DOHH2 (cell line): ENCODE data around the gene ZNF136.

Experiments used
- H3F3A ChIP-seq: fragments of 200-600 bp; sonication (generic), shearing (Covaris generic); 2 replicates; pipeline ENCODE4 v1.6.0; 2016; ENCODE audit warnings: antibody characterized with exemption, mild to moderate bottlenecking; ENCODE audit not compliant: control insufficient read depth, insufficient read depth
- H3K27ac ChIP-seq: fragments of 200-600 bp; sonication (generic); 2 replicates; pipeline ENCODE4 v1.5.1; 2014; ENCODE audit warnings: low read depth, mild to moderate bottlenecking, low read length, moderate library complexity
- H3K27me3 ChIP-seq: fragments of 200-600 bp; sonication (generic); 2 replicates; pipeline ENCODE4 v1.6.1; 2014; ENCODE audit warnings: mild to moderate bottlenecking, low read length, mixed read lengths; ENCODE audit not compliant: control insufficient read depth
- H3K36me3 ChIP-seq: fragments of 200-600 bp; sonication (generic); 2 replicates; pipeline ENCODE4 v1.6.1; 2014; ENCODE audit warnings: mild to moderate bottlenecking, low read length, moderate library complexity, mixed read lengths; ENCODE audit not compliant: control insufficient read depth
- H3K4me1 ChIP-seq: fragments of 200-600 bp; sonication (generic); 2 replicates; pipeline ENCODE4 v1.6.1; 2014; ENCODE audit warnings: mild to moderate bottlenecking, low read length, mixed read lengths; ENCODE audit not compliant: control insufficient read depth
- H3K4me2 ChIP-seq: fragments of 200-600 bp; sonication (generic); 2 replicates; pipeline ENCODE4 v1.6.0; 2014; ENCODE audit warnings: mild to moderate bottlenecking, low read length, moderate library complexity
- H3K4me3 ChIP-seq: fragments of 200-600 bp; sonication (generic); 2 replicates; pipeline ENCODE4 v1.5.1; 2014; ENCODE audit warnings: mild to moderate bottlenecking, low read length, mixed read lengths
- H3K79me2 ChIP-seq: fragments of 200-600 bp; sonication (generic); 2 replicates; pipeline ENCODE4 v1.6.1; 2014; ENCODE audit warnings: mild to moderate bottlenecking, low read length, mixed read lengths; ENCODE audit not compliant: control insufficient read depth
- H3K9me2 ChIP-seq: fragments of 200-600 bp; sonication (generic); replicated peaks from 2 replicates; pipeline ENCODE4 v1.6.1; 2014; ENCODE audit warnings: mild to moderate bottlenecking, low read length, mixed read lengths; ENCODE audit not compliant: control insufficient read depth
- H3K9me3 ChIP-seq: fragments of 200-600 bp; sonication (generic); 2 replicates; pipeline ENCODE4 v1.6.1; 2014; ENCODE audit warnings: antibody characterized with exemption, low read length, mixed read lengths; ENCODE audit not compliant: control insufficient read depth, insufficient read depth
- H4K20me1 ChIP-seq: fragments of 200-600 bp; sonication (generic); 2 replicates; pipeline ENCODE4 v1.6.0; 2014; ENCODE audit warnings: low read depth, mild to moderate bottlenecking, antibody characterized with exemption, low read length, moderate library complexity; ENCODE audit not compliant: control insufficient read depth, insufficient read depth
- EZH2phosphoT487 ChIP-seq: fragments of 200-600 bp; sonication (generic); IDR thresholded peaks from 2 replicates; pipeline ENCODE4 v1.6.1; 2017; ENCODE audit warnings: borderline replicate concordance, mild to moderate bottlenecking, antibody characterized with exemption, low read length, moderate library complexity, mixed read lengths
- TF ChIP-seq, protein P1 (sequence below): fragments of 200-600 bp; sonication (generic); IDR thresholded peaks from one replicate; pipeline ENCODE4 v1.5.1; 2014; ENCODE audit warnings: antibody characterized with exemption, mild to moderate bottlenecking, low read depth, low read length; ENCODE audit not compliant: poor library complexity, severe bottlenecking

Gene ZNF136

DNA sequence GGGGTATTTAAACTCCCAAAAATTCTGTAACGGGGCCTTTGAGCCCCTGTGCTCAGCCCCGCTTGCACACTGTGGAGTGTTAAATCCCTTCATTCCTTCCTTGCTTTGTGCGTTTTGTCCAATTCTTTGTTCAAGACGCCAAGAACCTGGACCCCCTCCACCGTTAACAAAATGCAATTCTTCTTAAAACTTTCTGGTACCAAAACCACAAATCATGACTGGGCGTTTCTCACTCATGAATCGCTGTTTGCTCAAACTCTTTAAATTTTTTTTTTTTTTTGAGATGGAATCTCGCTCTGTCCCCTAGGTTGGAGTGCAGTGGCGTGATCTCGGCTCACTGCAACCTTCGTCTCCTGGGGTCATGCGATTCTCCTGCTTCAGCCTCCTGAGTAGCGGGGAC, 23.6 kb upstream of the ZNF136 start:
- Histone ChIP-seq H3K36me3 (peaks cover 15% of the 10 kb centered on the region), H4K20me1 (no peaks in the 10 kb centered on the region), H3K27me3 (no peaks in the 10 kb centered on the region), H3K27ac (no peak overlapping the region), H3K4me2 (peak overlapping the region; percentile 95), H3F3A (no peaks in the 10 kb centered on the region), H3K9me3 (no peaks in the 10 kb centered on the region), H3K9me2 (no peaks in the 10 kb centered on the region), H3K79me2 (peaks cover 20% of the 10 kb centered on the region), H3K4me1 (peaks cover 21% of the 10 kb centered on the region), H3K4me3 (peak overlapping the region; percentile 92)
- TF ChIP-seq, protein P1, sequence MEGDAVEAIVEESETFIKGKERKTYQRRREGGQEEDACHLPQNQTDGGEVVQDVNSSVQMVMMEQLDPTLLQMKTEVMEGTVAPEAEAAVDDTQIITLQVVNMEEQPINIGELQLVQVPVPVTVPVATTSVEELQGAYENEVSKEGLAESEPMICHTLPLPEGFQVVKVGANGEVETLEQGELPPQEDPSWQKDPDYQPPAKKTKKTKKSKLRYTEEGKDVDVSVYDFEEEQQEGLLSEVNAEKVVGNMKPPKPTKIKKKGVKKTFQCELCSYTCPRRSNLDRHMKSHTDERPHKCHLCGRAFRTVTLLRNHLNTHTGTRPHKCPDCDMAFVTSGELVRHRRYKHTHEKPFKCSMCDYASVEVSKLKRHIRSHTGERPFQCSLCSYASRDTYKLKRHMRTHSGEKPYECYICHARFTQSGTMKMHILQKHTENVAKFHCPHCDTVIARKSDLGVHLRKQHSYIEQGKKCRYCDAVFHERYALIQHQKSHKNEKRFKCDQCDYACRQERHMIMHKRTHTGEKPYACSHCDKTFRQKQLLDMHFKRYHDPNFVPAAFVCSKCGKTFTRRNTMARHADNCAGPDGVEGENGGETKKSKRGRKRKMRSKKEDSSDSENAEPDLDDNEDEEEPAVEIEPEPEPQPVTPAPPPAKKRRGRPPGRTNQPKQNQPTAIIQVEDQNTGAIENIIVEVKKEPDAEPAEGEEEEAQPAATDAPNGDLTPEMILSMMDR, result no peak
- TF ChIP-seq EZH2phosphoT487, result no peak

DNA sequence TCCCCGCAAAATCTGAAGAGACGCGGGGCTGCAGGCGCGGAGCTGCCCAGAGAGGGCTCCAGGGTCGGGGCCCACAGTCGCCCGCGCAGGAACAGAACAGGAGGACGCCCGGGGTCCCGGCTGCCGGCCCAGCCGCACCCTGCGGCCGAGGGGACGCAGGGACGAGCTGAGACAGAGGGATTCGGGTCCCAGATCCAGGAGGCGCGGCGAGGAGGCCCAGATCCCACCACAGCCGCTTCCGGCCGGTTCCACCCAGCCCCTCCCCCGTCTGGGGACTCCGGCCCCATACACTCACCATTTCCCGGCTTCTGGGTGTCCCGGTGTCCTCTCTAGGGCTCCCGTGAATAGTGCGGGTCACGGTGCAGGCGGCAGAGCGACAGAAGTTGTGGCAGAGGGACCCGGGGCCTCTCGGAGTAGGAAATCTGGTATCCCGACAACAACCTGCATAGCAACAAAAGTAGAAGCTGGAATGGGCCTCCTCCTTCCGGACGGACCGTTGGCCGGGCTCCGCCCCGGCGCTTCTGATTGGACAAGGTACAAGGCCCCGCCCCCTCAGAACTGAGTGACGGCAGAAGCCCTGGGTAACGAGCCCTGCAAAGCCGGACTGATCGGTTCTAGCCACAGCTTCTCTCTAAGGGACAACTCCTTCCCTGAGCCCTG, 22.9 kb upstream of the ZNF136 start, which contains the start of gene ZNF20:
Gene ZNF20, minus strand, starts transcription at position 466 of the 660 bp plus-strand sequence. Its CDS starts 168 bp downstream, at position 298.
- Histone ChIP-seq H3K4me3 (peak within 1 kb of the TSS; percentile 92), H3K9me2 (no peaks in the 10 kb centered on the region), H3K9me3 (no peaks in the 10 kb centered on the region), H3K27ac (peak within 1 kb of the TSS; percentile 27; the same call in 1 of the 2 replicates), H3K4me1 (peaks cover 21% of the 10 kb centered on the region), H3K27me3 (no peaks in the 10 kb centered on the region), H3F3A (no peaks in the 10 kb centered on the region), H3K36me3 (peaks cover 10% of the 10 kb centered on the region), H3K4me2 (peak within 1 kb of the TSS; percentile 95), H4K20me1 (no peaks in the 10 kb centered on the region), H3K79me2 (peaks cover 20% of the 10 kb centered on the region)
- TF ChIP-seq EZH2phosphoT487, result no peak
- TF ChIP-seq, protein P1, result no peak

DNA sequence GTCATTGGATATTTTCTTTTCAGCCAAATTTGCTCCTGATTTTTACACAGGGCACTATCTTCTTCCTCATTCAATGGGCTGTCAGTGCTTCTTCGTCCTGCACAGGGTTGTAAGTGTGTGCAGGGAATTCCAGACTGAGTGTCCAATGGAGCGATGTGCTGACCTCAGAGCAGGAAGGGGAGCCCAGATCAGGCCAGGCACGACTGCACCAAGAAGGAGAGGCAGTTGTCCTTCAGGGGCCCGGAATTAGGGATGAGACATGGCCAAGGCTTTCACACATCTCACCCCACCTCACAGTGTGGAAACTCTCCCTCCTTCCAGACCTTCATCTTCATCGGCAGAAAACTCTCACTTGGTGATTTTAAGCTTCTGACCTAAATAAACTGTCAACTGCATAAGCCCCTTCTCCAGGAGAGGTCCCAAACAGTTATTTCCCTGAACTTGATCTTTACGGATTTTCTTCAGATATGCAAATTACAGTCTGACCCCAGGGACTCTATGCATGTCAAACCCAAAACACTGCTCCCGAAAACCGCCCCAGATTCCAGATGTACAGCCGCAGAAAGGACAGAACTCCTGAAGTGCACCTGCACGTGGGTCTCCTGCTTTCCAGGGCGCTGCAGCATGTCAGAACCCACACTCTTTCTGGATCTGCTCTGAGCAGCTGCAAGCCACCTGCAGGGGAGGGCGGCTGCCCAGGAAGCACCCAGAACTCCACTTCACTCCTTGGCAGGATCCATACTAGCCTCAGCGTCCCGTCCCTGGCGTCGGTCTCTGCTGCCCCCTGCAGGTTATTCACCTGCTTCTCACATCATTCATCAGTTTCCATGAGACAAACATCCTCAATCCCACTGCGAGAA, 22.1 kb upstream of the ZNF136 start:
- Histone ChIP-seq H3K79me2 (peaks cover 20% of the 10 kb centered on the region), H4K20me1 (no peaks in the 10 kb centered on the region), H3K4me1 (peaks cover 21% of the 10 kb centered on the region), H3K9me3 (no peaks in the 10 kb centered on the region), H3F3A (no peaks in the 10 kb centered on the region), H3K4me3 (peak overlapping the region; percentile 92), H3K36me3 (peaks cover 3% of the 10 kb centered on the region), H3K9me2 (no peaks in the 10 kb centered on the region), H3K27me3 (no peaks in the 10 kb centered on the region), H3K4me2 (peak overlapping the region; percentile 95), H3K27ac (no peak overlapping the region)
- TF ChIP-seq, protein P1, result peak; percentile 87
- no peak for TF ChIP-seq EZH2phosphoT487
